Small intestine (tissue), 7 donors: Measurements from ENCODE around the gene KRT13. TPM values are rescaled to one million over a fixed set of nuclear protein-coding genes. Genes with fewer than 3 reads are reported as not detected.

Source experiments
- DNase-seq, 2 donors: peaks; one replicate each; pipeline versions ENCODE4 v3.0.0 to v3.0.0-alpha.2; 2013
- FAIRE-seq: peaks from 2 replicates; lab custom pipeline; 2012; peaks lifted over from hg19 to GRCh38; lab: Jason Lieb, UNC
- H3K27ac ChIP-seq, 3 donors: one replicate each; pipeline ENCODE4 v1.5.1; 2013; ENCODE audit warnings: low read length in 2 of 3, mild to moderate bottlenecking in 2 of 3, control low read depth in 1 of 3, inconsistent platforms in 1 of 3, low read depth in 1 of 3, moderate library complexity in 1 of 3
- H3K27me3 ChIP-seq, 3 donors: one replicate each; pipeline ENCODE4 v1.6.1; 2013; ENCODE audit warnings: low read length in 3 of 3, inconsistent platforms in 1 of 3; ENCODE audit not compliant: control insufficient read depth in 3 of 3, insufficient read depth in 3 of 3
- H3K36me3 ChIP-seq, 3 donors: one replicate each; pipeline ENCODE4 v1.6.1; 2013; ENCODE audit warnings: low read length in 3 of 3, inconsistent platforms in 1 of 3, low read depth in 1 of 3, mild to moderate bottlenecking in 1 of 3, moderate library complexity in 1 of 3; ENCODE audit not compliant: control insufficient read depth in 3 of 3, insufficient read depth in 2 of 3
- H3K4me1 ChIP-seq, 3 donors: one replicate each; pipeline ENCODE4 v1.6.1; 2013; ENCODE audit warnings: low read length in 2 of 3, inconsistent platforms in 1 of 3, low read depth in 1 of 3, mild to moderate bottlenecking in 1 of 3, moderate library complexity in 1 of 3; ENCODE audit not compliant: control insufficient read depth in 3 of 3, insufficient read depth in 2 of 3
- H3K4me3 ChIP-seq, 3 donors: one replicate each; pipeline ENCODE4 v1.5.1; 2013; ENCODE audit warnings: low read length in 3 of 3, control low read depth in 1 of 3, inconsistent platforms in 1 of 3, low read depth in 1 of 3, mild to moderate bottlenecking in 1 of 3, moderate library complexity in 1 of 3
- H3K9me3 ChIP-seq, 2 donors: one replicate each; pipeline ENCODE4 v1.6.1; 2013; ENCODE audit warnings: low read depth in 1 of 2, low read length in 1 of 2; ENCODE audit not compliant: control insufficient read depth in 2 of 2, insufficient read depth in 1 of 2
- whole genome bisulfite sequencing, 3 donors: extraction: QIAGEN DNeasy Blood & Tissue Kit; methylation state at CpG; one replicate each; pipeline ENCODE4 v1.1.7; 2013; 5-methylcytosine and 5-hydroxymethylcytosine counted together
- polyA plus RNA-seq, 4 donors: library from polyadenylated mRNA; stranded (reverse) in 3 of 4; unstranded in 1 of 4; fragments of 200-250 nt in 3 of 4; fragments of 120-200 nt in 1 of 4; gene quantifications; one replicate each; pipeline versions ENCODE4 v1.2.1 to v1.2.3, GENCODE V29; 2013
- donor health status: healthy with polysubstance abuse.
- donor health status: control.
- donor health status: control.
- donor health status: Bipolar disorder and iron deficiency.
- donor health status: healthy.

Gene KRT13
- polyA plus RNA-seq, 4 donors: 0.37 to 37.6 (median 18.2) TPM

GRCh38 chr17:41455236-41455635 lies 50.2 kb downstream of the KRT13 start:
- no peak overlapping the region for H3K4me3 ChIP-seq
- H3K36me3 ChIP-seq: no peaks in the 10 kb centered on the region
- peaks cover 0 to 8% of the 10 kb centered on the region in 2 donors for H3K9me3 ChIP-seq
- DNase-seq (no peak), FAIRE-seq (no peak)
- no peaks in the 10 kb centered on the region for H3K4me1 ChIP-seq
- WGBS, 3 donors: 91 to 100% (median 94%) methylated on average over 1 of the region's 1 CpG
- H3K27ac ChIP-seq: no peak overlapping the region
- peaks cover 0 to 7% (median 0%) of the 10 kb centered on the region in 3 donors for H3K27me3 ChIP-seq

- DNase-seq (no peak), FAIRE-seq (no peak)
- 91 to 95% (median 94%) methylated on average over 3 of the region's 3 CpGs for WGBS, 3 donors
Observed at GRCh38 chr17:41453066-41453465, 52.3 kb downstream of the KRT13 start.

GRCh38 chr17:41452281-41452680 lies 53.1 kb downstream of the KRT13 start:
- FAIRE-seq (no peak), DNase-seq (no peak)
- Histone ChIP-seq H3K36me3 (no peaks in the 10 kb centered on the region), H3K9me3 (peaks cover 0 to 8% of the 10 kb centered on the region in 2 donors), H3K27me3 (peaks cover 0 to 5% (median 0%) of the 10 kb centered on the region in 3 donors), H3K4me3 (no peak overlapping the region), H3K27ac (no peak overlapping the region), H3K4me1 (no peaks in the 10 kb centered on the region)
- WGBS, 3 donors: 59 to 60% (median 59%) methylated on average over 4 of the region's 4 CpGs

More at GRCh38 chr17:41453066-41453465, 52.3 kb downstream of the KRT13 start:
- Histone ChIP-seq H3K4me1 (no peaks in the 10 kb centered on the region), H3K9me3 (peaks cover 0 to 8% of the 10 kb centered on the region in 2 donors), H3K36me3 (no peaks in the 10 kb centered on the region), H3K27me3 (peaks cover 0 to 7% (median 0%) of the 10 kb centered on the region in 3 donors), H3K27ac (no peak overlapping the region), H3K4me3 (no peak overlapping the region)

GRCh38 chr17:41451154-41451728 lies 54.2 kb downstream of the KRT13 start:
- FAIRE-seq: no peak
- H3K27me3 ChIP-seq: peaks cover 0 to 4% (median 0%) of the 10 kb centered on the region in 3 donors
- H3K9me3 ChIP-seq: peaks cover 0 to 8% of the 10 kb centered on the region in 2 donors
- H3K4me1 ChIP-seq: no peaks in the 10 kb centered on the region
- H3K36me3 ChIP-seq: no peaks in the 10 kb centered on the region
- WGBS, 3 donors: 79 to 89% (median 84%) methylated on average over 2 of the region's 2 CpGs
- no peak overlapping the region for H3K27ac ChIP-seq
- no peak for DNase-seq
- no peak overlapping the region for H3K4me3 ChIP-seq

Other genes with a start within 250 kb of the KRT13 start
- not detected for gene KRTAP9-6, start 240.2 kb downstream of the KRT13 start, polyA plus RNA-seq
- gene KRTAP9-7, start 229.9 kb downstream of the KRT13 start, polyA plus RNA-seq: not detected
- not detected for gene KRTAP29-1, start 202.8 kb downstream of the KRT13 start, polyA plus RNA-seq
- gene KRTAP16-1, start 196.3 kb downstream of the KRT13 start, polyA plus RNA-seq: not detected
- gene KRTAP17-1, start 189.9 kb downstream of the KRT13 start, polyA plus RNA-seq: not detected
- not detected for gene KRT33A, start 154.8 kb downstream of the KRT13 start, polyA plus RNA-seq
- gene KRT33B, start 135.8 kb downstream of the KRT13 start, polyA plus RNA-seq: not detected
- gene KRT34, start 123.3 kb downstream of the KRT13 start, polyA plus RNA-seq: not detected
- not detected for gene KRT31, start 108.0 kb downstream of the KRT13 start, polyA plus RNA-seq
- gene KRT37, start 81.0 kb downstream of the KRT13 start, polyA plus RNA-seq: not detected
- gene KRT38, start 64.6 kb downstream of the KRT13 start, polyA plus RNA-seq: not detected
- gene KRT32, start 38.2 kb downstream of the KRT13 start, polyA plus RNA-seq: not detected
- not detected for gene KRT35, start 24.5 kb downstream of the KRT13 start, polyA plus RNA-seq
- under 1 TPM in 1 of 4 donors, not detected in 3; 0.04 TPM for gene KRT36, start 15.7 kb downstream of the KRT13 start, polyA plus RNA-seq
- gene KRT15, start 13.3 kb upstream of the KRT13 start, polyA plus RNA-seq: 10 to 100 TPM in 2 of 4 donors, 1 to 10 TPM in 1, under 1 TPM in 1; 0.62 to 18.9 (median 6.6) TPM
- gene KRT19, start 22.7 kb upstream of the KRT13 start, polyA plus RNA-seq: 1,000 to 10,000 TPM in 3 of 4 donors, 10 to 100 TPM in 1; 83.2 to 1,607 (median 1,272) TPM
- gene KRT9, start 66.4 kb upstream of the KRT13 start, polyA plus RNA-seq: under 1 TPM in 1 of 4 donors, not detected in 3; 0.15 TPM
- gene KRT14, start 81.3 kb upstream of the KRT13 start, polyA plus RNA-seq: 1 to 10 TPM in 2 of 4 donors, under 1 TPM in 1, not detected in 1; 0.33 to 2.2 (median 1.1) TPM
- gene KRT16, start 107.2 kb upstream of the KRT13 start, polyA plus RNA-seq: under 1 TPM in 1 of 4 donors, not detected in 3; 0.25 TPM
- gene KRT17, start 119.0 kb upstream of the KRT13 start, polyA plus RNA-seq: 1 to 10 TPM in 2 of 4 donors, under 1 TPM in 1, not detected in 1; 0.65 to 2.4 (median 1.8) TPM
- gene EIF1, start 183.3 kb upstream of the KRT13 start, polyA plus RNA-seq: 100 to 1,000 TPM; 328 to 770 (median 618) TPM
- 1 to 10 TPM in 1 of 4 donors, not detected in 3; 1.9 TPM for gene GAST, start 206.7 kb upstream of the KRT13 start, polyA plus RNA-seq
- under 1 TPM; 0.21 to 0.40 (median 0.25) TPM for gene HAP1, start 229.0 kb upstream of the KRT13 start, polyA plus RNA-seq